ENCODE measurements around the gene PLEKHA7. TPM values are rescaled to one million over a fixed set of nuclear protein-coding genes. Genes with fewer than 3 reads are reported as not detected.

Gene PLEKHA7
- polyA plus RNA-seq, 1 donor (not counting 4 experiments of a cell fraction or from before 2014, with no cell fraction given): 1.4 TPM

GRCh38 chr11:17014833-17015626 lies 816 bp upstream of the PLEKHA7 start:
- H3K9me3 ChIP-seq (ENCODE audit: control insufficient read depth, low read depth, low read length): no peaks in the 10 kb centered on the region
- no peak overlapping the region for H3K9ac ChIP-seq (ENCODE audit: control insufficient read depth, extremely low read depth, insufficient read depth, low read length)
- H3K4me1 ChIP-seq (ENCODE audit: control insufficient read depth, extremely low read depth, insufficient read depth, low read length): no peaks in the 10 kb centered on the region
- H3K27ac ChIP-seq (ENCODE audit: control insufficient read depth, insufficient read depth, low read length): no peak overlapping the region
- H2AFZ ChIP-seq (ENCODE audit: control insufficient read depth, low read length): no peak overlapping the region
- dilution Hi-C loops (cut with MboI; ENCODE audit: extremely low pct_ligation_motif_present, low sequenced_read_pairs): no loop called here
- H3K4me2 ChIP-seq (ENCODE audit: control insufficient read depth, extremely low read depth, insufficient read depth, low read depth, low read length): peak overlapping the region; percentile 29
- FAIRE-seq: no peak
- TF ChIP-seq EZH2 (IDR thresholded peaks at IDR 0.05; ENCODE audit: low read length) (peak; percentile 96), CTCF (optimal IDR thresholded peaks at IDR 0.05 in 1 of 3, IDR thresholded peaks at IDR 0.05 in 1 of 3, conservative IDR thresholded peaks at IDR 0.05 in 1 of 3; ENCODE audit: extremely low read depth in 1 of 3, insufficient read depth in 2 of 3, low read length in 3 of 3) (no peak)
- no peaks in the 10 kb centered on the region for H3K9me1 ChIP-seq (ENCODE audit: control insufficient read depth, extremely low read depth, insufficient read depth, low read length)
- peaks cover 49% of the 10 kb centered on the region for H3K27me3 ChIP-seq (ENCODE audit: control insufficient read depth, extremely low read depth, insufficient read depth, low read length)
- H4K20me1 ChIP-seq (ENCODE audit: control insufficient read depth, extremely low read depth, insufficient read depth, low read length): no peaks in the 10 kb centered on the region
- H3K36me3 ChIP-seq (ENCODE audit: control insufficient read depth in 2 of 2, extremely low read depth in 1 of 2, insufficient read depth in 2 of 2, low read length in 2 of 2): no peaks in the 10 kb centered on the region
- H3K79me2 ChIP-seq (ENCODE audit: control insufficient read depth, insufficient read depth, low read length): no peaks in the 10 kb centered on the region
- no peak for DNase-seq (ENCODE audit: low read depth, low spot score)
- no peak overlapping the region for H3K4me3 ChIP-seq (ENCODE audit: control insufficient read depth in 2 of 3, extremely low read depth in 1 of 3, insufficient read depth in 2 of 3, low read depth in 1 of 3, low read length in 3 of 3)

- Histone ChIP-seq H3K36me3 (ENCODE audit: control insufficient read depth in 2 of 2, extremely low read depth in 1 of 2, insufficient read depth in 2 of 2, low read length in 2 of 2) (no peaks in the 10 kb centered on the region), H4K20me1 (ENCODE audit: control insufficient read depth, extremely low read depth, insufficient read depth, low read length) (no peaks in the 10 kb centered on the region), H3K27me3 (ENCODE audit: control insufficient read depth, extremely low read depth, insufficient read depth, low read length) (peaks cover 49% of the 10 kb centered on the region), H2AFZ (ENCODE audit: control insufficient read depth, low read length) (no peak overlapping the region), H3K4me3 (ENCODE audit: control insufficient read depth in 2 of 3, extremely low read depth in 1 of 3, insufficient read depth in 2 of 3, low read depth in 1 of 3, low read length in 3 of 3) (no peak overlapping the region), H3K4me2 (ENCODE audit: control insufficient read depth, extremely low read depth, insufficient read depth, low read depth, low read length) (peak overlapping the region; percentile 10), H3K9me3 (ENCODE audit: control insufficient read depth, low read depth, low read length) (no peaks in the 10 kb centered on the region), H3K4me1 (ENCODE audit: control insufficient read depth, extremely low read depth, insufficient read depth, low read length) (no peaks in the 10 kb centered on the region), H3K27ac (ENCODE audit: control insufficient read depth, insufficient read depth, low read length) (no peak overlapping the region), H3K79me2 (ENCODE audit: control insufficient read depth, insufficient read depth, low read length) (no peaks in the 10 kb centered on the region), H3K9ac (ENCODE audit: control insufficient read depth, extremely low read depth, insufficient read depth, low read length) (no peak overlapping the region), H3K9me1 (ENCODE audit: control insufficient read depth, extremely low read depth, insufficient read depth, low read length) (no peaks in the 10 kb centered on the region)
- peak; percentile 93 for TF ChIP-seq EZH2 (IDR thresholded peaks at IDR 0.05; ENCODE audit: low read length)
- TF ChIP-seq CTCF (optimal IDR thresholded peaks at IDR 0.05 in 1 of 3, IDR thresholded peaks at IDR 0.05 in 1 of 3, conservative IDR thresholded peaks at IDR 0.05 in 1 of 3; ENCODE audit: extremely low read depth in 1 of 3, insufficient read depth in 2 of 3, low read length in 3 of 3): no peak
- DNase-seq (ENCODE audit: low read depth, low spot score) (no peak), FAIRE-seq (no peak)
- dilution Hi-C loops (cut with MboI; ENCODE audit: extremely low pct_ligation_motif_present, low sequenced_read_pairs): no loop called here
These were observed 480 bp downstream of the PLEKHA7 start for GRCh38 chr11:17013548-17014320.

Measured in keratinocyte (primary cell).